HG03139 (cell line): ENCODE measurements around the gene CRIP2.

Source experiments
- ATAC-seq: cut with Tn5 transposase; IDR thresholded peaks from one replicate; pipeline ENCODE4 v1.9.1; 2021; ENCODE audit not compliant: unreplicated experiment

CRIP2 gene

DNA sequence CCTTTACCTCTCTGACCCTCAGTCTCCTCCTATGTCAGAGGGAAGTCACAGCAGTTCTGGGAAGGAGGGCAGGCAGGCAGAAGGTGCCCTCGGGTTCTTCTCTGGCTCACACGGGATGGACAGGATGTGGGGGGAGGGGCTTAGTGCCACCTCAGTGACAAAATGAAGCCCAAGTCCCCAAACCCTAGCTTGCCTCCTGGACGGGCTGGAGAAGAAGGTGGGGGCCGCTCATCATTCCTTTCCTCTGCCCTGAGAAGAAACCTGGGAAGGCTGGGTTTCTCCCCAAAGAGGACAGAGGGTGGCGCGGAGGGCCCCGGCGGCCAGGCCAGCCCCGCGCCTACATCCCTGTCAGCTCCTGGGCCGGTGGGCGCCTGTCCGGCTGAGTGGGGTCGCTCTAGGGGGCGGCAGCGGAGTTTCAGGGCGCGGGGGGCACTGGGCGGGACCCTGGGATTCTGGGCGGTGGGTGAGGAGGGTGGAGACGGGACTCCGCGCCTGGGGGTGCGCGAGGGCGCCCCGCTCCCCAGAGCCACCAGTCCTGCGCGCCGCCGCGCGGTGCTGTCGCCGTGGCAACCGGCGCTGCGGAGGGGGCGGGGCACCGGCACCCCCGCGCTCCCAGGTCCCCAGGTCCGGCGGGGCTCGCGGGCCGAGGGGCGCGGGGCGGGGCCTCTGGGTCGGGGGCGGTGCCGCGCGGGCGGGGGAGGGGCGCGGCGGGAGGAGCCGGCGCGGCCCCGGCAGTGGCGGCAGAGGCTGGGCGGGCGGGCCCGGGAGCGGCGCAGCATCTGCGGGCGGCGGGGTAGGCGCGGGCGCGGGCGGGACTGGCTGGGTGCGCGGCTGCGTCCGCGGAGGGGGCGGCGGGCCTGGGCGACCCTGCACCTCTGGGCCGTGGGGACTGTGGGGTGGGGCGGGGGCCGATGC is 51.5 kb downstream of the CRIP2 start, which contains the start of gene TMEM121:
Gene TMEM121 (plus strand): TSS at position 723 of the 915 bp plus-strand sequence. CDS start 2,252 bp downstream, outside the sequence.
- no peak for ATAC-seq

GRCh38 chr14:105526776-105527380 is 52.3 kb downstream of the CRIP2 start:
- no peak for ATAC-seq

DNA sequence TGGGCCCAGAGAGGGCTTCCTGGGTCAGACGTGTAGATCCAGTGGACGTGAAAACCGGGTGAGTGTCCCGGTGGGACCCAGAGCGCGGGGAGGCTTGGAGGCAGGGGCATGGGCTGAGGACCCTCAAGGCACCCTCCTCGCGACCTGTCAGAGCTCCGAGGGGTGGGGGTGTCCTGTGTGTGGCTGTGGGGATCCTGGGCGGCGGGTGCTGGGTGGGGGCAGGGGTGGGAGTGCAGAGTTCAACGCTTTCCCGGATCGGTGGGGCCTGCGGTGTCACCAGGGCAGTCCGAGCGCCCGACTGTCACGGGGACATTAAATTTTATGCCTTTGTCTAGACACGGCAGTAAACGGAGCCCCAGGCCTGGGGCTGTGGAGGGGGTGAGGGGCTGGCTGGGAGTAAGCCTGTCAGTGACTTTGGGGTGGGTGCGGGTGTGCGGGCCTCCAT is 52.8 kb downstream of the CRIP2 start:
- ATAC-seq, result no peak

GRCh38 chr14:105527826-105528585 is 53.4 kb downstream of the CRIP2 start:
- ATAC-seq, result no peak

DNA sequence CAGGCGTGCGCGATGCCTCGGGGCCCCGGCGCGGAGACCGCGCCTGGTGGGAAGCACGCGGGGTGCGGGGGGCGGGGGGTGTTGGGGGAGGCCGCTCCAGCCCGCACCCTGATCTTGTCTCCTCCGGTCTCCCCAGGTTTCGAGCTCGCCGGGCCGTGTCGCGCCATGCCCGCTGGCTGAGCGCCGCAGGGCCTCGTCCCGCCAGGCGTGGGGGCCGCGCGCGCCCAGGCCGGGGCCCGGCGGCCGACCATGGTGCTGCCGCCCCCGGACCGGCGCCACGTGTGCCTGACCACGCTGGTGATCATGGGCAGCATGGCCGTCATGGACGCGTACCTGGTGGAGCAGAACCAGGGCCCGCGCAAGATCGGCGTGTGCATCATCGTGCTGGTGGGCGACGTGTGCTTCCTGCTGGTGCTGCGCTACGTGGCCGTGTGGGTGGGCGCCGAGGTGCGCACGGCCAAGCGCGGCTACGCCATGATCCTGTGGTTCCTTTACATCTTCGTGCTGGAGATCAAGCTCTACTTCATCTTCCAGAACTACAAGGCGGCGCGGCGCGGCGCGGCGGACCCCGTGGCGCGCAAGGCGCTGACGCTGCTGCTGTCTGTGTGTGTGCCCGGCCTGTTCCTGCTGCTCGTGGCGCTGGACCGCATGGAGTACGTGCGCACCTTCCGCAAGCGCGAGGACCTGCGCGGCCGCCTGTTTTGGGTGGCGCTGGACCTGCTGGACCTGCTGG is 54.1 kb downstream of the CRIP2 start:
- no peak for ATAC-seq

GRCh38 chr14:105529319-105529568 is 54.6 kb downstream of the CRIP2 start:
- ATAC-seq, result no peak
